Measurements from ENCODE around the gene NXT2. TPM values are rescaled to one million over a fixed set of nuclear protein-coding genes. Genes with fewer than 3 reads are reported as not detected.
A peak's percentile ranks its signal among the peaks of the same experiment; 100 is the strongest.

The NXT2 gene
- total and polyA plus RNA-seq, 9 of the 15 experiments (the other 6 are each of a cell fraction or from before 2014, with no cell fraction given), result 6.1 to 29.6 (median 14.2) TPM

- no peak for TF ChIP-seq REST (IDR thresholded peaks at IDR 0.05; ENCODE audit: borderline replicate concordance)
- no peak for TF ChIP-seq REST (CRISPR knock-in tag; IDR thresholded peaks at IDR 0.05; ENCODE audit: low read depth)
- TF ChIP-seq IRF9 (tag; IDR thresholded peaks at IDR 0.05), result no peak
- peak; percentile 26 for TF ChIP-seq FIP1L1 (IDR thresholded peaks at IDR 0.05; ENCODE audit: low read depth, low read length, poor library complexity, severe bottlenecking)
- no peak for TF ChIP-seq ZC3H4 (CRISPR knock-in tag; IDR thresholded peaks at IDR 0.05; ENCODE audit: borderline replicate concordance)
- peak; percentile 56; the same call in 1 of the 2 replicates for TF ChIP-seq TFAP4 (CRISPR knock-in tag; IDR thresholded peaks at IDR 0.05; ENCODE audit: borderline replicate concordance)
- TF ChIP-seq PTRF (tag; IDR thresholded peaks at IDR 0.05), result no peak
- peak; percentile 93 for TF ChIP-seq POLR2A (conservative IDR thresholded peaks at IDR 0.05)
- TF ChIP-seq CTCF (IDR thresholded peaks at IDR 0.05 in 2 of 3, conservative IDR thresholded peaks at IDR 0.05 in 1 of 3; ENCODE audit: insufficient read depth in 2 of 3, low read depth in 1 of 3, low read length in 3 of 3), result no peak
Measured at GRCh38 chrX:109536439-109537323, at the start of gene NXT2 (continued).
